Liver (tissue), 9 donors: Measurements from ENCODE around the gene XRCC5. TPM values are rescaled to one million over a fixed set of nuclear protein-coding genes. Genes with fewer than 3 reads are reported as not detected.

Experiments used
- DNase-seq: peaks from one replicate; pipeline ENCODE4 v3.0.0-alpha.2; 2017; ENCODE audit warnings: low spot score
- H3K27ac ChIP-seq, 2 donors: one replicate each; pipeline ENCODE4 v1.7.0; 2013; ENCODE audit warnings: inconsistent platforms in 2 of 2, low read length in 2 of 2, control low read depth in 1 of 2, low read depth in 1 of 2, mild to moderate bottlenecking in 1 of 2
- H3K27me3 ChIP-seq, 4 donors: one replicate each; pipeline versions ENCODE4 v1.6.1 to v1.7.0; 2013; ENCODE audit warnings: low read length in 3 of 4, inconsistent platforms in 1 of 4, mild to moderate bottlenecking in 1 of 4, moderate library complexity in 1 of 4; ENCODE audit not compliant: control insufficient read depth in 4 of 4, insufficient read depth in 4 of 4
- H3K36me3 ChIP-seq, 4 donors: one replicate each; pipeline versions ENCODE4 v1.6.1 to v1.7.0; 2013; ENCODE audit warnings: low read length in 3 of 4, mild to moderate bottlenecking in 3 of 4, low read depth in 1 of 4, moderate library complexity in 1 of 4; ENCODE audit not compliant: control insufficient read depth in 4 of 4, insufficient read depth in 3 of 4
- H3K4me1 ChIP-seq, 4 donors: one replicate each; pipeline versions ENCODE4 v1.6.1 to v1.7.0; 2013; ENCODE audit warnings: low read length in 3 of 4, mild to moderate bottlenecking in 3 of 4, moderate library complexity in 1 of 4; ENCODE audit not compliant: control insufficient read depth in 4 of 4, insufficient read depth in 4 of 4
- H3K4me3 ChIP-seq, 3 donors: one replicate each; pipeline versions ENCODE4 v1.6.1 to v1.7.0; 2013; ENCODE audit warnings: low read length in 3 of 3, control low read depth in 1 of 3, low read depth in 1 of 3, mild to moderate bottlenecking in 1 of 3
- H3K9ac ChIP-seq, 2 donors: one replicate each; pipeline ENCODE4 v1.7.0; 2013; ENCODE audit warnings: low read length in 2 of 2, mild to moderate bottlenecking in 2 of 2, moderate library complexity in 2 of 2, control low read depth in 1 of 2, low read depth in 1 of 2
- H3K9me3 ChIP-seq, 4 donors: one replicate each; pipeline versions ENCODE4 v1.6.1 to v1.7.0; 2013; ENCODE audit warnings: low read length in 3 of 4; ENCODE audit not compliant: control insufficient read depth in 4 of 4
- CTCF ChIP-seq: fragments of 150-350 bp; IDR thresholded peaks from 2 replicates; pipeline ENCODE4 v1.5.1; 2017; ENCODE audit warnings: improper control_type of control experiment, low read depth, low read length; ENCODE audit not compliant: missing input control
- EGR1 ChIP-seq, 2 donors: IDR thresholded peaks; 2 replicates each; pipeline ENCODE4 v1.6.1; 2016 to 2018; ENCODE audit warnings: antibody characterized with exemption in 2 of 2, low read depth in 2 of 2
- FOXA2 ChIP-seq: IDR thresholded peaks from 2 replicates; pipeline ENCODE4 v1.6.1; 2016; ENCODE audit warnings: antibody characterized with exemption
- GABPA ChIP-seq, 2 donors: IDR thresholded peaks in 1 of 2; conservative IDR thresholded peaks in 1 of 2; 2 replicates each; pipeline ENCODE4 v1.6.1; 2016; ENCODE audit warnings: antibody characterized with exemption in 2 of 2, mild to moderate bottlenecking in 1 of 2, moderate library complexity in 1 of 2
- HNF4G ChIP-seq: IDR thresholded peaks from 2 replicates; pipeline ENCODE4 v1.6.1; 2016; ENCODE audit warnings: antibody characterized with exemption
- JUND ChIP-seq, 2 donors: IDR thresholded peaks; 2 replicates each; pipeline ENCODE4 v1.6.1; 2016; ENCODE audit warnings: antibody characterized with exemption in 2 of 2
- RAD21 ChIP-seq, 2 donors: IDR thresholded peaks; 2 replicates each; pipeline ENCODE4 v1.6.1; 2016; ENCODE audit warnings: antibody characterized with exemption in 2 of 2, mild to moderate bottlenecking in 2 of 2
- REST ChIP-seq: IDR thresholded peaks from 2 replicates; pipeline ENCODE4 v1.6.1; 2016; ENCODE audit warnings: antibody characterized with exemption, mild to moderate bottlenecking
- RXRA ChIP-seq, 2 donors: IDR thresholded peaks; 2 replicates each; pipeline ENCODE4 v1.6.1; 2017 to 2018; ENCODE audit warnings: antibody characterized with exemption in 2 of 2, mild to moderate bottlenecking in 1 of 2
- SP1 ChIP-seq: IDR thresholded peaks from 2 replicates; pipeline ENCODE4 v1.6.1; 2018; ENCODE audit warnings: antibody characterized with exemption, mild to moderate bottlenecking
- ZBTB33 ChIP-seq: IDR thresholded peaks from 2 replicates; pipeline ENCODE4 v1.6.1; 2016; ENCODE audit warnings: antibody characterized with exemption
- WGBS: extraction: QIAGEN DNeasy Blood & Tissue Kit; methylation state at CpG from one replicate; pipeline ENCODE4 v1.1.7; 2013; 5-methylcytosine and 5-hydroxymethylcytosine counted together
- polyA plus RNA-seq, 2 donors: library from polyadenylated mRNA; stranded (reverse) in 1 of 2; unstranded in 1 of 2; fragments of 200-250 nt in 1 of 2; fragments of >200 nt in 1 of 2; fragmentation: Nextera tagmentation in 1 of 2; extraction: Ambion mirVana in 1 of 2; gene quantifications; one replicate each; pipeline versions ENCODE4 v1.2.1 to v1.2.3, GENCODE V29; 2013 to 2015
- total RNA-seq, 2 donors: library from RNA; depleted of rRNA; stranded (reverse); fragments of >200 nt; gene quantifications; one replicate each; pipeline ENCODE4 v1.2.3, GENCODE V29; 2014
- donor health status: healthy.
- donor health status: healthy.
- donor health status: healthy.
- donor health status: healthy.
- donor health status: healthy.

The XRCC5 gene
- total and polyA plus RNA-seq, 4 donors = 63.7 to 140 (median 84.5) TPM

- TF ChIP-seq HNF4G = no peak
- no peak for TF ChIP-seq RXRA (IDR thresholded peaks at IDR 0.05)
- TF ChIP-seq ZBTB33 = no peak
- no peak for TF ChIP-seq CTCF
- TF ChIP-seq GABPA (IDR thresholded peaks at IDR 0.05 in 1 of 2, conservative IDR thresholded peaks at IDR 0.05 in 1 of 2) = no peak
- TF ChIP-seq FOXA2 = no peak
- no peak for TF ChIP-seq RAD21 (IDR thresholded peaks at IDR 0.05)
- TF ChIP-seq REST = no peak
- no peak for TF ChIP-seq SP1
- TF ChIP-seq JUND (IDR thresholded peaks at IDR 0.05) = no peak
- 57% methylated on average over 6 of the region's 6 CpGs for WGBS
- Histone ChIP-seq H3K9ac (peak overlapping the region; percentile 20 to 87), H3K4me1 (peaks cover 4 to 31% (median 20%) of the 10 kb centered on the region in 4 donors), H3K36me3 (peaks cover 0 to 15% (median 6%) of the 10 kb centered on the region in 4 donors), H3K4me3 (peak overlapping the region; percentile 15 to 65 (median 20)), H3K9me3 (no peaks in the 10 kb centered on the region), H3K27me3 (no peaks in the 10 kb centered on the region), H3K27ac (peak overlapping the region in 1 of 2 donors; percentile 55)
- no peak for DNase-seq
Measured at GRCh38 chr2:216108310-216108966, 710 bp upstream of the XRCC5 start.

GRCh38 chr2:216109962-216110614 is 940 bp downstream of the XRCC5 start:
- H3K27me3 ChIP-seq = no peaks in the 10 kb centered on the region
- H3K4me3 ChIP-seq = peak overlapping the region; percentile 75 to 99 (median 96)
- peak overlapping the region; percentile 86 to 90 for H3K27ac ChIP-seq
- no peaks in the 10 kb centered on the region for H3K9me3 ChIP-seq
- DNase-seq = no peak
- peaks cover 4 to 38% (median 23%) of the 10 kb centered on the region in 4 donors for H3K4me1 ChIP-seq
- peak overlapping the region; percentile 97 for H3K9ac ChIP-seq
- peak; percentile 24 to 26 for TF ChIP-seq RXRA (IDR thresholded peaks at IDR 0.05)
- no peak for TF ChIP-seq EGR1 (IDR thresholded peaks at IDR 0.05; ENCODE audit: low read depth in 2 of 2)
- TF ChIP-seq SP1 = peak; percentile 6
- TF ChIP-seq RAD21 (IDR thresholded peaks at IDR 0.05) = peak; percentile 87 to 88
- TF ChIP-seq CTCF = peak; percentile 59
- WGBS = 1% methylated on average over 10 of the region's 10 CpGs
- H3K36me3 ChIP-seq = peaks cover 0 to 16% (median 11%) of the 10 kb centered on the region in 4 donors
